Frontal cortex (tissue), 4 donors: Measurements from ENCODE around the gene TEKT4. TPM values are rescaled to one million over a fixed set of nuclear protein-coding genes. Genes with fewer than 3 reads are reported as not detected.
"Not testable (repeated sequence)": the region's sequence is repeated elsewhere in the genome, so short reads cannot be mapped to it uniquely, and the experiment has no call there.

Experiments
- DNase-seq, 2 donors: peaks; one replicate each; pipeline ENCODE4 v3.0.0; 2012; ENCODE audit warnings: low spot score in 2 of 2
- FAIRE-seq: peaks from 2 replicates; lab custom pipeline; 2012; peaks lifted over from hg19 to GRCh38; lab: Jason Lieb, UNC
- small RNA-seq: library from RNA; depleted of rRNA; stranded (forward); fragments of <200 nt; gene quantifications from one replicate; pipeline ENCODE3, GENCODE V24; 2014
- total RNA-seq: library from RNA; depleted of rRNA; stranded (reverse); fragments of >200 nt; gene quantifications from one replicate; pipeline ENCODE4 v1.2.3, GENCODE V29; 2014
- donor health status: control.
- donor health status: control.
- donor health status: control.

Gene TEKT4
- total RNA-seq, 1 donor from 2014 or later, result under 0.01 TPM

DNA sequence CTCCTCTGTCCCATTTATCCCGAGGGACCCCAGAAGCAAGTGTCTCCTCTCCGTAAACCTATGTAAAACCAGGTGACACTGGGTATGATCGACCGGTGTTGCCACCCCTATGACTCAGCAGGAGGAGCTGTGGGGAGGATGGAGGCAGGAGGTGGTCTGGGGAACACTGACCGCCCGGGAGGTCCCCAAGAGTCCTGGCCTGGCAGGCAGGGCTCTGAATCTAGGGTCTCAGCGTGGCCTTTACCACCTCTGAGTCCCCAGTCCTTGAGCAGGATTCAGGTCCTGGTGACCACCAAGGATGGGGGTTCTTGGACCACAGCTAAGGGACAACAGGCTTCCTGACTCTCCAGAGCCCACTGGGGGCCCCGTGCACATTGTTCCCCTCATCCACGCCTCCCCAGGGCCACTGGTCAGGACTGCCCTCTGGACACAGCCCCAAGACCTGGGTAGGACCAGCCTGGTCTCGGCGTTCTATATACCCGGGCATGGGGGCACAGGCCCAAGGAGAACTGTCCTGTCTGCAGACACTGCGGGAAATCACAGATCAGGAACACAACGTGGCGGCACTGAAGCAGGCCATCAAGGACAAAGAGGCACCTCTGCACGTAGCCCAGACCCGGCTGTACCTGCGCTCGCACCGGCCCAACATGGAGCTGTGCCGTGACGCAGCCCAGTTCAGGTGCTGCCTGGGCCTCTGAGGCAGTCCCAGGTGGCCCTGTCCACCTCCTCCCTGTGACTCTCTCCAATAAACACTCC, 4.0 kb downstream of the TEKT4 start:
- no peak for DNase-seq
- FAIRE-seq, result no peak

DNA sequence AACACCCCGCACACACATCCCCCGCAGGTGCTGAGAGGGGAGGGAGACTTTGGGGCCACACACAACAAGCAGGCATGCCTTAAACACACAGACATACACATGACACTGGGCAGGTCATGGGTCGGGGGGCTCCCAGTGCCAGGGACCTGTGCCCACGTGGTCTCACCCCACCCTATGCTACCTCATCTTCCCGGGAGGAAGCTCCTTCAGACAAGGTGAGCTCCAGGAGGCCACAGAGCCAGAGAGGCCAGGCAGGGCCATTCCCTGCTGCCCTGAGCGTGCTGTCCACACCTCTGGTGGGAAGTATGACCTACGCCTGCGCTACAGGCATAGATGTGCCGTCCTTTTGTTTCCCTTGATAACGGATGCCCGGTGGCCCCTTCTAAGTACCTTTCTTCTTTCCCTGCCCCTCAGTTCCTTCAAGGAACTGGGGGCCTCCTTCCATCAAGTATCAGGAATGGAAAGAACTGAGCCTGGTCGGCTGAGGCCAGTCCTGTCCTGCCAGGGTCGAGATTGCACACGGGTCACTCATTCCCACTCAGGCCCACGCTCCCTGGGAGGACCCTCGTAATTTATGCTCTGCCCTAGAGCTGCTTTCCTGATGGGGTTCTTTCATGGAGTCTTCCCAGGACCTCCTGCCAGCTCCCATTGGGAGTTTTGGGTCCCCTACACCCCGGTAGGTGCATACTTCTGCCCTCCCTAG, 4.7 kb downstream of the TEKT4 start:
- no peak for DNase-seq
- no peak for FAIRE-seq

DNA sequence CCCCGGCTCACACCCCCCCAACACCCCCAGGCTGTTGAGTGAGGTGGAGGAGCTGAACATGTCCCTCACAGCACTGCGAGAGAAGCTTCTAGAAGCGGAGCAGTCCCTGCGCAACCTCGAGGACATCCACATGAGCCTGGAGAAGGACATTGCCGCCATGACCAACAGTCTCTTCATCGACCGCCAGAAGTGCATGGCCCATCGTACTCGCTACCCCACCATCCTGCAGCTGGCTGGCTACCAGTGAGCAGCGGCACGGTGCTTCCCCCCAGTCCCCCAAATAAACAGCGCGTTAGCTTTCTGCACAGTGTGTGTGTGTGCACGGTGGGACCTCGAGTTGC, 5.3 kb downstream of the TEKT4 start:
- DNase-seq (no peak), FAIRE-seq (no peak)

DNA sequence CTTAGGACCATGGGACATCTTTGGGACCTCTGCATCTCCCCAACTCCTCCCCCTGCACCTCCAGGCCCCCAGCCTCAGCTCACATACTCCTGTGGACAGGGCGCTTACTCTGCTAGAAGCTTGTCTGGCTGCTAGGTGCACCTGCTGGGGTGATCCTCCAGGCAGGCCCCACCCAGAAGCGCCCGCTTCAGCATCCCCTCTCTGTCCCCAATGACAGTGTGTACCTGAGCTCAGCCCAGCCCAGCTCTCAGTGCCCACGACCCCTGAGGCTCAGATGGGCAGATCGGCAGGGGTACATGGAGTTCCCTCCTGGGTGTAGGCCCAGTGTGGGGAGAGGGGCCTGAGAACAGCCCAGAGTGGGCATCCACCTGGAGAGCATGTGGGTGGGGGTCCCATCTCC, 5.9 kb downstream of the TEKT4 start:
- no peak for FAIRE-seq

DNA sequence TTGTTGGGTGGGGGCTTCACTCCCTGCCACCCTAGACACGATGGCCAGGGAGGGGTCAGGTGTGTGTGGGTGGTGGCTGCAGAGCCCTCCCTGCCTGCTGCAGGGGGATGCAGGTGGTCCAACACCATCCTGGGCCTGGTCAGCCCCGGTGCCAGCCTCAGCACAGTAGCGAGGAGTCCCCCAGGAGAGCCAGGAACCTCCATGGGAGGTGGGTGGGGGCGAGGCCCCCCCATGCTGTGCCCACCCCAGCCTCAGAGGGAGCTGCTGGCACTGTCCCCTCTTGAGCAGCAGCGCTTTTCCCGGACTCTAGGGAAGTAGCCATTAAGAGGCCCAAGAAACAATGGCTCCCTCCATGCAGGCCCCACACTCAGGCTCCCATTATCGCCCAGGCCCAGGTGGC, 7.3 kb downstream of the TEKT4 start:
- DNase-seq, FAIRE-seq: not testable (repeated sequence)

More for the DNA sequence above, 5.9 kb downstream of the TEKT4 start:
- no peak for DNase-seq

DNA sequence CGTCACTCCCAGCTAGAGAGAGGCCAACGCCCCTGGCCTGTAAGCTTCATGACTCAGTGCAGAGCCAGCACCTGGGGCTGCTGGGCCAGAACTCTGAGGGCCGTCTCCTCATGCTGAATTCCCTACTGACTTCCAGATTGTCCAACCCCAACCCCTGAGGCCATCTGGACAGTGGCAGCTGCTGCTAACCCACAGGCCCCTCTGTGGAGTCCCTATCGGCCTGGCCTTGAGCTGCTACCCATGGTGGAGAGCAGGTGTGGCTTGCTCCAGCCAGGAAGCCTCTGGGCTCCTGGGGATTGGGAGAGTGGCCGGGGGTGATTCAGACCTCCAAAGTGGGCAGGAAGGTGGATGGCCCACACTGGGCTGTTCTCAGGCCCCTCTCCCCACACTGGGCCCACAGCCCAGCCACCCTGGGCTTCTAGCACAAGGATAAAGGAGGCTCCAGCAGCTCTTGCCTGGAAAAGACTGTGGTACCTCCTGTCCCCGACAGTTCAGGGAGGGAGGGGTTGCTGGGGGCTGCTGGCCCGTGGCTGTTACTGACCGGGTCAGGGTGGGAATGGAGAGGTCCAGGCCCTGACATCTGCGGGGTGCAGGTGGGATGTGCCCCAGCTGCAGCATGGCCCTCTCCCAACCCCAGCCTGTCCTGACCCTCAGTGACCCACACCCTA, 8.2 kb downstream of the TEKT4 start:
- FAIRE-seq (no peak), DNase-seq (no peak)

DNA sequence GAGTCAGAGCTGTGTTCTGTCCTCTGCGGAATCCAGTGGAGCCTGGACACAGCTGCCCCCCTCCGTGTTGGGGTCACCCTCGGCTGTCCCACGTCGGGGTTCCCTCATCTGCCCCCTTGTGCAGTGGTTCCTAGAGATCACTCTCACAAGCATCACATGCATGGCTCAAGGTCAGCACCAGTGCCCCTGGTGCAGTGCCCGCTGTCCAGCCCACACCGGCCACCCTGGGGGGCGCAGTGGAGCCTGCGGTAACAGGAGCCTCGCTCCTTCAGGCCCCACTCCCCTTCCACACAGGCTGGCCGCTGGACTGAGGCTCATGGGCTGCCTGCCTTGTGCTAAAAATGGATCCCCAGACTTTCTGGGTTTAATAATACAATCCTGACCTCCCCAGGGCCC, 8.8 kb downstream of the TEKT4 start:
- no peak for DNase-seq
- no peak for FAIRE-seq

DNA sequence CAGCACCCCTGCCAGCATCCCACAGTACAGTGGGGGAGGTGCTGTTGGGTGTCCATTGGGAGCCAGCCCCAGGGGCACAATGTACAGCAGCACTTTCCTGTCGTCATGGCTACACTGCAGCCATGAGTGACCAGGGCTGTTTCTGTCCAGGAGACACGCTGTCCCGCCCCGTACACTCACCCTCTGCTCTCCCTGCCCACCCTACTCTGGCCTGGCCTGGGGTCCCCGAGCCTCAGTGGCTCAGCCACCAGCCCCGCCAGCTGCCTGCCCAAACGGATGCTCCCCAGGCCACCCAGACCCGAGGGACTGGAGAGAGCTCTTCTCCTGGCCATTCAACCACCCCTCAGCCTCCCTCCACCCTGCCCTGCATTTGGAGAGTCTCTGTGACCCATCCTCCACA, 9.3 kb downstream of the TEKT4 start:
- no peak for FAIRE-seq
- no peak for DNase-seq

DNA sequence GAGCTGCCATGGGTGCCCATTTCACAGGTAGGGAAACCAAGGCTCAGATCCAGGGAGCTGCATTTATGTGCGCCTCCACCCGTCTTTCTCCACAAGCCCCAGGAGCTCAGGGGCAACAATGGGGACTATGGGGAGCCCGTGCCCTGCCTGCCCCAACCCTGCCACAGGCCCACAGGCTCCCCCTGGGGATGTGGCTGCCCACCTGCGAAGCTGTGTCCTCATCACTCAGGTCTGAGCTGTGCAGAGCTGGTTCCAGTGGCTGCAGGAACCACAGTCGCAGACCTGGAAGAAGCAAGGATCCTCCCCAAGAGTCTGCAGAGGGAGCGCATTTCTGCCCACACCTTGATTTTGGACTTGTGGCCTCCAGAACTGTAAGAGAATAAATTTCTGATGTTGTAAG, 9.8 kb downstream of the TEKT4 start:
- FAIRE-seq, result no peak
- no peak for DNase-seq

DNA sequence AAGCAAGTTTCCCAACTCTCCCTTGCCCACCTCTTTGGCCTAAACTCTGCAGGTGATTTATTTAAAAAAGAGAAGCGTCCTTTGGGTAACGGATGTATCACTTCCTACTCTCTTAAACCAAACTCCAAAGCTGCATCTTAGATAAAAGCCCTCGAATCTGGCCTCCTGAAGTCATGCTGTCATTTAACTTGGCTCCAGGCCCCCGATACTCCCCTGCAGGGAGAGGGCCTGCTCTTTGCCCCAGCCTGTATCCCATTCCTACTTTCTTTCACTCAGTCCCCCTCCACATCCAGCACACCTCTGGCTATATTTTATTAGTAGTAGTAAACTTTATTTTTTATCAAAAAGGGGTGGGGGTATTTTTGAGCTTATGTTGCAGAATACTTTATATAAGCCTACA, 19.0 kb downstream of the TEKT4 start:
- FAIRE-seq (no peak), DNase-seq (no peak)

DNA sequence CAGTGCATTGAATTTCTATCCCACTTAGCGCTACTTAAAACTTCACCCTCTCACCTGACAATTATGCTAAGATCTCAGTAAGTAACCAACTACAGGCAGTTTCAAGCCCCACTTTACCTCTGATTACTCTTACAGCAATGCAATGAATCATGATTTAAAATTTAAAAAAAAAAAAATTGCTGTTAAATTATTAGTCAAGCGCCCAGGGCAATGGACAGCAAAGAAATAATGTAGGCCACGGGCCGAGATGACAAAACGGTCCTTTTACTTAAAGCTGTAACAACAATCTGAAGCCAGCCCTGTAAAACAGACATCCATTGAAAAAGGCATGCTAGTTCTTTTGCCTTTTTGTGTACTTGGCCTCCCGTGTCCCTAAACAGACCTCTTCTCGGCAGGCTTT, 24.0 kb downstream of the TEKT4 start:
- not testable (repeated sequence) for DNase-seq, FAIRE-seq

DNA sequence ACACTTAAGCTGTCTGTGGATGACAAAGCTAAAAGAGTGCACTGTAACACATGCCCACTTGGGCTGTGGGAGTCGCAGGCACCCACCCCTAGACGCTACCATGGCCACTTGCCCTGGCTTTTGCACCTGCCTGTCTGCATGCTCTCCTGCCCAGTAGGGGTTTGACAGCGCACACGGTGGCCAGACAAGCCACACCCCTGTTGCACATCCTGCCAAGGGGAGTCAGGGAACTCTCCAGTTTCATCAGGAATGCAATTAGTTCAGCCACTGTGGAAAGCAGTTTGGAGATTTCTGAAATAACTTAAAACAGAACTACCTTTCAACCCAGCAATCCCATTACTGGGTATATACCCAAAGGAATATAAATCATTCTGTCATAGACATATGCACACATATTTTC, 35.7 kb downstream of the TEKT4 start:
- not testable (repeated sequence) for FAIRE-seq, DNase-seq

DNA sequence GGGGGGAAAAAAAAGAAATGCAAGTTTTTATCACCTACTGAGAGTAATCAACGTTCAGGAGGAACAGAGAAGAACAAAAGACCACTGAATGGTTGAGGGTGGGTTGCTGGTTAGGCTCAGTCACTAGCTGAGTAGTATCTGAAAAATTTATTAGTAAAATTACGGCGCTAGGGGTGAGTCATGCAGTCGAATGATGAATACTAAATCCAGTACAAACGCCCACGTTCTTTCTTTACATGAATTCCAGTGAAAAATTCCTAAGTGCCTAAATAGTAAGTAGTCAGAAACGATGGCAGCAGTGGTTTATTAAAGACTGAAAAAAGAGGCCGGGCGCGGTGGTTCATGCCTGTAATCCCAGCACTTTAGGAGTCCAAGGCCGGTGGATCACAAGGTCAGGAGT, 52.0 kb downstream of the TEKT4 start:
- DNase-seq (no peak), FAIRE-seq (no peak)

DNA sequence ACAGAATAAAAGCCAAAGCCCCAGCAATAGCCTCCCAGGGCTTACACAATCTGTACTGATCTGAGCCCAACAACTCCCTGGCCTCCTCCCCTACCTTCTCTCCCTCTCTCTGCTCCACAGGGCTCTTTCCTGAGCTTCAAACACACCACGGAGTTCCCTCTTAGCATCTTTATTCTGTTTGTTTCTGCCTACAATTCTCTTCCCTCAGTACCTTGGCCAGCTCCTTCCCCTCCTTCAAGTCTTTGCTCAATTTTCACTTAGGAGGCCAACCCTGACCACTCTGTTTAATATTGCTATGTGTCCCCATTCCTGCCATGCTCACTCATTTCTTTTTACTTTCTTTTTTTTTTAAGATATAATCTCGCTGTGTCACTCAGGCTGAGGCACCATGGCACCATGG, 53.8 kb downstream of the TEKT4 start:
- FAIRE-seq, DNase-seq: not testable (repeated sequence)

Small RNA genes lying within 50 kb of the gene (small RNA-seq; reads per million reads assigned to genes)
- gene RNU6-1320P, result not detected

Other genes with a start within 250 kb of the TEKT4 start
- not detected for gene MAL, start 154.3 kb downstream of the TEKT4 start, total RNA-seq